ENCODE measurements around the gene TEAD3.

Gene TEAD3

GRCh38 chr6:35474131-35474941 lies 22.5 kb downstream of the TEAD3 start:
- no peak for DNase-seq

DNA sequence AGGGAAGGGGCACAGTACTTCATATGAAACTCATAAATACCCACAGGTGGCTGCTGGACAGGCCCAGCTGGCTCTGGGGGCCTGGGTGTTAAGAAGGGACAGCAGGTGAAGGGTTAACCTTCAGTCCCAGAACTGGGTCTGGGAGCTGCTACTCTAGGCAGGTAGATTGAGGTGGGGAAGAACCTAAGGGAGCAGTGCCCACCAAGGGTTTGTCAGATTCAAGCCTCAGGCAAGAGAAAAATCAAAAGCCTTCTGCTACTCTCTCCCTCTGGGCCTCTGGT lies 23.1 kb downstream of the TEAD3 start:
- DNase-seq = no peak

GRCh38 chr6:35473075-35473849 lies 23.6 kb downstream of the TEAD3 start:
- DNase-seq = no peak

- DNase-seq = no peak
Measured at GRCh38 chr6:35471836-35472345, 25.0 kb downstream of the TEAD3 start.

DNA sequence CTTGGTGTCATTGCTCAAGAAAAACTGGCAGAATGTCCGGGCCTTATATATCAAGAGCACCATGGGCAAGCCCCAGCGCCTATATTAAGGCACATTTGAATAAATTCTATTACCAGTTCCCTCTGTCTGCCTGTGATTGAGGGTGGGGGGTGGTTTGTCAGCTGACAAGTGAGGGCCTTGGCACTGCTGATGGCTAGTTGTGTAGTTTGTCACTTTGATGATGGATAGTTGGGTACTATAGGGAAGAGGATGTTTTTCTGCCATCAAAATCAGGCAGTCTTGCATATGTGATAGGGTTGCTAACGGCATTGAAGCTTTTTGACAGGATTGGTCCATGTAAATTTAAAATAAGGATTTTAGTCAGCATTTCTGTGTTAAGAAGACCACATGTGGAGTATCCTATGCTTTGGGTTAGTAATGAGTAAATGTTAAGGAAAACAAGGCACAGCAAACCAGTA lies 26.2 kb downstream of the TEAD3 start:
- no peak for DNase-seq

GRCh38 chr6:35469751-35470662 lies 26.9 kb downstream of the TEAD3 start:
- no peak for DNase-seq

DNA sequence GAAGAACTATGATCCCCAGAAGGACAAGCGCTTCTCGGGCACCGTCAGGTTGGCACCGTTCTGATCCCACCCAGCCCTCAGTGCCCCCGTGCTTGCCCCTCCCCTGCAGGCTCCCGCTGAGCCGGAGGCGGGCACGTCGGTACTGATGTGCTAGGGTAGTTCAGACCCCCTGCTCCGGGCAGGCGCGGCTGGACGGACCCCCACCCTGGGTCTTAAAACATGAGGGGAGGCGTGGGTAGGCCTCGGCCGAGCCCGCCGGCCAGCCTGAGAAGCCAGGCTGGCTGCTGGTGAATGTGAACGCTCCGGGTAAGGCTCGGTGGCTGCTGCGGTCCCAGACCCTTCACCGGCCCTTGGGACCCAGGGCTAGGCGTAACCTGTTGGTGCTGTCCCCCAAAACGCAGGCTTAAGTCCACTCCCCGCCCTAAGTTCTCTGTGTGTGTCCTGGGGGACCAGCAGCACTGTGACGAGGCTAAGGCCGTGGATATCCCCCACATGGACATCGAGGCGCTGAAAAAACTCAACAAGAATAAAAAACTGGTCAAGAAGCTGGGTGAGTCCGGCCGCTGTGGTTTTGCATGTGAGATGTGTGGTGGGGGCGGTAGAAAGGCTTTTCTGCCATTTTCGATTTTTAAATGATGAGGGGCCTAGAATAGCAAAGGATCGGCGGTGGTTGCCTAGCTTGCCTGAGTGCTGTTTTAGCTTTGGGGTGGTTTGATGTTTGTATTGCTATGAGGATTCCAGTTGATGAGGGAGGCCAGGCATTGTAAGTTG lies 27.7 kb downstream of the TEAD3 start:
- DNase-seq = no peak

DNA sequence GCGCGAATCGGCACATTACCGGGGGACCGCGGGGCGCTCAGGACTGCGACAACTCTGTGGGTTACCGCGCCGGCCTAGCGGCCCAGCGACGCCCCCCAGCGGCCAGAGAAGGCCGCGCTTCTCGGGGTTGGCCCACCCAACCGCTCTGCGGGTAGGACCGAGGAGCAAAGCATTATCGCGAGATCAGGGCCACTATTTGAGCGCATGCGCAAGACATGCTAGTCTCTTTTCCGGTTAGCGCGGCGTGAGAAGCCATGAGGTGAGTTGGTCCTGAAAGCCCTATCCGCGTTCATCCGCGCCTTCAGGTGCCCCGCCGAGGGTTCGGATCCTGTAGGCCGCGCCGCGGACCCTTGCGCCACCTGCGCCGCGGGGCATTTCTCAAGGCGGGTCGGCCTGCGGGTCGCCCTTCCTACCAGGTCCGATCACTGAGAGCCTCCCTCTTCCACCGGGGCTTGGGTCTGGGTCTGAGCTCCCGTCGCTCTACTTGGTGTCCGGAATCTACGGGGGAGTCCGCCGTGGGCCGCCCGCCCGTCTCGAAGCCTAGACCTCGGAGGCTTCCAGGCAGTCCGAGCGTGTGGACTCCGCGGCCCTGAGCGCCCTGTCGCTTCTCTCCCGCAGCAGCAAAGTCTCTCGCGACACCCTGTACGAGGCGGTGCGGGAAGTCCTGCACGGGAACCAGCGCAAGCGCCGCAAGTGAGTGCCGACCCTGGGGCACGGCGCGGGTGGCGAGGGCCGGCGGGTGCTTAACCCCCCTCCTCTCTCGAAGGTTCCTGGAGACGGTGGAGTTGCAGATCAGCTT lies 28.5 kb downstream of the TEAD3 start, which contains the start of gene RPL10A:
Gene RPL10A, plus strand, starts transcription at position 221 of the 799 bp plus-strand sequence. Its CDS starts 34 bp downstream, at position 255.
- DNase-seq = peak; percentile 96

- no peak for DNase-seq
Measured at GRCh38 chr6:35465646-35466045, 31.2 kb downstream of the TEAD3 start.

- DNase-seq = no peak
Measured at GRCh38 chr6:35463292-35463691, 33.6 kb downstream of the TEAD3 start.

GRCh38 chr6:35461270-35461669 lies 35.6 kb downstream of the TEAD3 start:
- DNase-seq = no peak

DNA sequence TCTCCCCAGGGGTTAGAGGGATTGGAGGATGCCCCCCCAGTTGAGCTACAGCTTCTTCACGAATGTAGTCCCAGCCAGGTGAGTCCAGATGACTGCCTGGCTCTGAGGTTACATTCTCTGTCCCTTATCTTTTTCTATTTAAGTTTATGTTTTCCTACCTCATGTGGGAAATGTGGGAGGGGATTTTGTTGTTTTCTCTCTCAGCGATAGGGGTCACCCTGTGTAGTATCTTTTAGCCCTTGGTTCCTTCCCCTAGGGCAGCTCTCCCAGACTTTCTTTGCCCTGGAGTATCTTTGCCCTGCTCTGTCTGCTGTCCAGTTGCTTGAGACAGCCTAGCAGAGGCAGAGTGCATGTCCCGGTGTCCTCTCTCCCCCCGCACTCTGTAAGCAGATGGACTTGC lies 39.0 kb downstream of the TEAD3 start:
- no peak for DNase-seq

DNA sequence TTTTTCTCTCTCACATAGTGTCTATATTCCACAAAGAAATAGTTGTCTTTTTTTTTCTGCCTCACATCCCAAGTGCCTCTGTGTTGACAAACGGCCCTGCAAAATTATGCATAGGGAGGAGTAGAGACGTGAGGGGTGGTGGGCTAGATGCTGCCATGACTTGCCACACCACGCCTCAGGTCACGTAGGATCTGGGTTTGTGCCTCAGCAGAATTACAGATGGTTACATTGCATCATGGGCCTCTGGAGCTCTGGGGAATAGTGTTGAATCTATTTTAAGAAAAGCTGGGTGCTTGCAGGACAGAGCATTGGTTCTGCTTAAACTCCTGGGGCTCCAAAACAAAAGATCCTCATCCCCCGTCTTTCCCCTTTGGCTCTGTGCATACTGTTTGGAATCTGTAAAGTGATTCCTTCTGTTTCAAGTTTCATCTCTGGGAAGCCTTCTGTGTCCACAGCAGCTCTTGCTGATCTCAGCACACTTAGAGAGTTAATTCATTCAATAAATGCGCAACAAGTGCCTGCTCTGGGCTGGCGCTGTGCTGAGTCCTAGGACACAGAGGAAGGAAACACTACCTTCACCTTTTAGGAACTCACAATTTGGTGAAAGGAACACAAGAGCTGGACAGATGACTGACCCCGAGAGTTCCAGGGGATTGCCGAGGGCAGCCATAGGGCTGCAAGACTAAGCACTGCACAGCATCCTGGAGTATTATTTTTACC lies 42.3 kb downstream of the TEAD3 start:
- peak; percentile 26 for DNase-seq

DNA sequence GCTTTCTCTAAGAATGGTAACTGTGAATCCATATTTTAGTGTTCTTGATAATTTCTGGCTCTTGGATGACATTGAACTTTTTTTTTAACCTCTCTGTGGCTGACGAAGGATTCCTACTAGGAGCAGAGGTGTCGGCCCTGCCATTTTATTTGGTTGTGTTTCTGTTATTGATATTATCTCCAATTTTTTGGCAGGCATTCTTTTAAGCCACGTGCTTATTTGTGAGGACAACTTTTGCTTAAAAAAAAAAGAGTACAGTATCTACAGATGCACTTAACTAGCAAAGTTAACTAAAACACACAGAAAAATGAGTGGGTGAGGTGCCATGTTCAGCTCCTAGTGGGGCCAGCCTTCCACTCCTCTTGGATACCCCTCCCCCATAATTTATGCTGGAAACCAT lies 43.6 kb downstream of the TEAD3 start:
- DNase-seq = no peak

GRCh38 chr6:35452183-35453090 lies 44.4 kb downstream of the TEAD3 start, which contains the start of gene FANCE:
TSS of gene FANCE (plus strand) at chr6:35452338. CDS start at chr6:35452546, 208 bp downstream.
- peak; percentile 86 for DNase-seq

DNA sequence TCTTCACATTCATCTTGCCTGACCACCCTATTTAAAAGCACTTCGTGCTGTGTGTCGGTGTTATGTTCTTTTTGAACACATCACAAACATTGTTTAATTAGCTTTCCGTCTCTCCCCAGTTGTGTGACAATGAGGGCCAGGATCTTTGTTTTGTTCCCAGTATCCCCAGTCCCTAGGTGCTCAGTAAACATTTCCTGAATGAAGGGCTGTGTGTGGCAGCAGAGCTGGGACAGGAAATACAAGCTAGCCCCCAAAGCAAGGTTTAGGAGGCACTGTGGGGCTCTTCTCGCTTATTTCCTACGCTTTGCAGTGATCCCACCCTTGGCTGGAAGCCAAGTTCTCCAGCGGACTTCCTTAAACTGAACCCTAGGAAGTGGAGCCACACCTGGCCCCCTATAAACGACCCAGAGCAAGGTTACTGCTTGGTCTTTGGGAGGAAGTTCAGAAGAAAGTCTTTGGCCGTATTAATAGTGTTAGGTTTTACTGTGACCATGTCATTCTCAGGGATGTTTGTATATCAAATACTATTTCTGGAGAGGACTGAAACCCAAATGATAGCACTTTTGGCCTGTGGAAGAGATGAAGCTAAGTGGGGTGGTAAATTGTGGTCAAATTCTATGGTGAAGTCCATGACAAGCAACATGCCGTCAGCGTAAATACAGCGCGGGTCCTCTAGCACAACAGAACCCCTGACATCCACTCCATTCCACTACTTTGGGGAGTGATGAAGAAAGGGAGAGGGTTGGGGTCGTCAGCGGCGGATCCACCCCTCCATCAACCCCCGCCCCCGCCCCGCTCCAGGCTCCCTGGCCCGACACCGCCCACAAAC lies 45.3 kb downstream of the TEAD3 start:
- DNase-seq = no peak

- DNase-seq = peak; percentile 83
Measured at GRCh38 chr6:35449287-35449881, 47.5 kb downstream of the TEAD3 start.

DNA sequence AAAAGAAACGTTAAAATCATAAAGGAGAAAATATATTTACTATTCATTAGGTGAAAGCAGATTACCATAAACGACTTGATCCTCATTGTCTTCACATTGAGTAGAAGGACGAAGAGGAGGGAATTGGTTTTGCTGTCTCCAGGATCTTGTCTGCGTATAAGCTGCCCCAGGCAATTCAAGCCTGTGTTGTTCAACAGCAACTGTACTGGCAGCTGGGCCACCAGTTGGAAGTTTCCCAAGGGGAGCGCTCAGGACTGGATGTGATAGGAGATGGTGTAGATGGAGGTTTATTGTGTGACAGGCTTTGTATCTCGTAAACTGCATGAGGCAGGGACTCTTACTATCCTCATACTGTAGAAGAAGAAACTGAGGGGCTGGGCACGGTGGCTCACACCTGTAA lies 48.7 kb downstream of the TEAD3 start:
- no peak for DNase-seq

All from NCI-H2227 treated with DMSO at 0.1 percent for 48 hours (cell line).